SH-SY5Y (cell line): ENCODE measurements around the gene SNRPD3.

Source experiments
- GATA2 ChIP-seq: IDR thresholded peaks from 2 replicates; pipeline ENCODE4 v1.6.1; 2011; ENCODE audit warnings: mild to moderate bottlenecking, low read depth, low read length
- GATA3 ChIP-seq: IDR thresholded peaks from 2 replicates; pipeline ENCODE4 v1.6.1; 2011; ENCODE audit warnings: low read depth, mild to moderate bottlenecking, low read length, moderate library complexity

- TF ChIP-seq GATA2 (no peak), GATA3 (no peak)
Observed at GRCh38 chr22:24548812-24549211, 7.0 kb upstream of the SNRPD3 start.
